Measurements from ENCODE around the gene GLIS1.

The GLIS1 gene

DNA sequence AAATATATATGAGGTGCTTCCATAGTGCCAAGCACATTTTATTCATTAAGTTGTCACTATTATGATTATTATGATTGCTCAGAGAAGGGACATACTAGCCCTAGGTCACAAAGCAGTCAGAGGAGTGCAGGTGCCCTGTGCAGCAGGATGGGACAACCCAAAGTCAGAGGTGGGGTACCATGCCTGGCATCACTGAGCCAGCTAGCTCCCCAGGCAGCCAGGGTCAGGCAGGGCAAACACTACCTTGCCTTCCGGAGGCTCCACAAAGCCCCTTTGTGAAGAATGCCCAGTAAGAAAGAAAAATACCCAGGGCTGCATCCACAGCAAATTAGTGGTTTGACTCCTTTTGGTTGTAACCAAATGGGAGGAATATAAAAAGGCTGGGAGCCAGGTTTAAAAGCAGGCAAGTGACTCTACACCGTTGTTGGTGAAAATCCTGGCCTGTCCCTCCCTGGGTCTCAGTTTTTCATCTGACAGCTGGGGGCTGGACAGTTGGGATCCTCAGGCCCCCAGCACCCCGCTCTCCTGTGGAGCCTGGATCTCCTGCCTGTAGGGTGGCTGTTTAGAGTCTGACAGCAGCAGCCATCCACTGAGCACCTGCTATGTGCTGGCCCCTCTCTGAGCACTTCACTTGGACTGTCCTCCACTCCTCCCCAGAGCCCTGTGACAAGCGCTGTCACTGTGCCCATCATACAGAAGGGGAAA is 98.8 kb downstream of the GLIS1 start:
- TF ChIP-seq EZH2 (optimal IDR thresholded peaks at IDR 0.05; ENCODE audit: low read depth, low read length) (no peak), EZH2phosphoT487 (IDR thresholded peaks at IDR 0.05; ENCODE audit: low read length) (no peak)

DNA sequence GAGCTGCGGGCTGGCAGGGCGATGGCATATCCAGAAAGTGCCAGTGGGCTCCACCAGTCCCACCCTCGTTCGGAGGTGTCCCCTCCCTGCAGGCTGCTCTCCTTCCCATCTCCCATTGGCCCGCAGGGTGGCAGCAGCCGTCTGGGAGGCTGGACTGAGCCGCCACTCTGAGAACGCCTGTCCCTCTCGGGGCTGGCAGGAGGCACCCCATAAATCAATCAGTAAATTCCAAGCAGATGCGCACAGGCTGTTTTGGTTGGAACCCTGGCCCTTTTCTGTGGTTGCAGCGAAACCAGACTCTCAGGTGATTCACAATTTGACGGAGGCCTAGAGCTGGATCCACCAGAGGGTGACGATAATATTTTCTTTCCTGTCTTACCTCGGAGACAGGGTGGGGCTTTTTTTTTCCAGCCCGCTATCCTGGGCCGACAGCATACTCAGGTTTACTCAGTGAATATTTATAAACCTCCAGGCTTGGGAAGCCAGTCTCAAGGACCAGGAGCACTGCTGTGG is 99.7 kb downstream of the GLIS1 start:
- Histone ChIP-seq H4K20me1 (ENCODE audit: insufficient read depth, low read length) (no peaks in the 10 kb centered on the region), H3K4me2 (ENCODE audit: low read depth, low read length) (peak overlapping the region; percentile 67), H3K4me3 (ENCODE audit: low read length) (peak overlapping the region; percentile 27; the same call in 1 of the 2 replicates), H3K9ac (ENCODE audit: low read length) (peak overlapping the region; percentile 23; the same call in 1 of the 2 replicates), H3K36me3 (replicated peaks; ENCODE audit: insufficient read depth, low read length) (no peaks in the 10 kb centered on the region), H3F3A (ENCODE audit: insufficient read depth, low read length) (no peaks in the 10 kb centered on the region), H3K79me2 (ENCODE audit: low read length) (no peaks in the 10 kb centered on the region), H3K9me2 (replicated peaks; ENCODE audit: insufficient read depth, low read length) (no peaks in the 10 kb centered on the region), H3K27ac (ENCODE audit: low read length) (peak overlapping the region; percentile 18; the same call in 1 of the 2 replicates), H3K27me3 (replicated peaks; ENCODE audit: insufficient read depth, low read length) (no peaks in the 10 kb centered on the region), H3K4me1 (ENCODE audit: low read length) (peaks cover 16% of the 10 kb centered on the region), H2AFZ (ENCODE audit: low read length) (peak overlapping the region; percentile 43), H3K9me3 (replicated peaks; ENCODE audit: insufficient read depth, low read length) (no peaks in the 10 kb centered on the region)
- peak; percentile 58 for DNase-seq
- TF ChIP-seq EZH2phosphoT487 (IDR thresholded peaks at IDR 0.05; ENCODE audit: low read length) (no peak), CTCF (IDR thresholded peaks at IDR 0.05; ENCODE audit: low read length) (peak; percentile 51)

More for the DNA sequence above, 98.8 kb downstream of the GLIS1 start:
- H3K4me2 ChIP-seq (ENCODE audit: low read depth, low read length), result peak overlapping the region; percentile 67; the same call in 1 of the 2 replicates
- no peaks in the 10 kb centered on the region for H3F3A ChIP-seq (ENCODE audit: insufficient read depth, low read length)
- H4K20me1 ChIP-seq (ENCODE audit: insufficient read depth, low read length), result no peaks in the 10 kb centered on the region
- H3K9me3 ChIP-seq (replicated peaks; ENCODE audit: insufficient read depth, low read length), result no peaks in the 10 kb centered on the region
- no peak for DNase-seq
- peaks cover 16% of the 10 kb centered on the region for H3K4me1 ChIP-seq (ENCODE audit: low read length)
- no peaks in the 10 kb centered on the region for H3K36me3 ChIP-seq (replicated peaks; ENCODE audit: insufficient read depth, low read length)
- H3K27me3 ChIP-seq (replicated peaks; ENCODE audit: insufficient read depth, low read length), result no peaks in the 10 kb centered on the region
- H3K9ac ChIP-seq (ENCODE audit: low read length), result no peak overlapping the region; the same call in 1 of the 2 replicates
- H2AFZ ChIP-seq (ENCODE audit: low read length), result no peak overlapping the region
- H3K9me2 ChIP-seq (replicated peaks; ENCODE audit: insufficient read depth, low read length), result no peaks in the 10 kb centered on the region
- H3K27ac ChIP-seq (ENCODE audit: low read length), result peak overlapping the region; percentile 18; the same call in 1 of the 2 replicates
- H3K4me3 ChIP-seq (ENCODE audit: low read length), result no peak overlapping the region
- no peaks in the 10 kb centered on the region for H3K79me2 ChIP-seq (ENCODE audit: low read length)

GRCh38 chr1:53638360-53639035 is 100.5 kb downstream of the GLIS1 start:
- H3K27me3 ChIP-seq (replicated peaks; ENCODE audit: insufficient read depth, low read length), result no peaks in the 10 kb centered on the region
- no peaks in the 10 kb centered on the region for H3K79me2 ChIP-seq (ENCODE audit: low read length)
- no peak overlapping the region for H3K27ac ChIP-seq (ENCODE audit: low read length)
- H2AFZ ChIP-seq (ENCODE audit: low read length), result no peak overlapping the region
- no peak overlapping the region for H3K9ac ChIP-seq (ENCODE audit: low read length)
- no peaks in the 10 kb centered on the region for H4K20me1 ChIP-seq (ENCODE audit: insufficient read depth, low read length)
- no peaks in the 10 kb centered on the region for H3F3A ChIP-seq (ENCODE audit: insufficient read depth, low read length)
- TF ChIP-seq EZH2phosphoT487 (IDR thresholded peaks at IDR 0.05; ENCODE audit: low read length) (no peak), EZH2 (optimal IDR thresholded peaks at IDR 0.05; ENCODE audit: low read depth, low read length) (no peak), CTCF (IDR thresholded peaks at IDR 0.05; ENCODE audit: low read length) (no peak)
- peaks cover 16% of the 10 kb centered on the region for H3K4me1 ChIP-seq (ENCODE audit: low read length)
- H3K4me3 ChIP-seq (ENCODE audit: low read length), result no peak overlapping the region
- DNase-seq, result no peak
- H3K36me3 ChIP-seq (replicated peaks; ENCODE audit: insufficient read depth, low read length), result no peaks in the 10 kb centered on the region
- H3K9me2 ChIP-seq (replicated peaks; ENCODE audit: insufficient read depth, low read length), result no peaks in the 10 kb centered on the region
- H3K4me2 ChIP-seq (ENCODE audit: low read depth, low read length), result peak overlapping the region; percentile 67; the same call in 1 of the 2 replicates
- H3K9me3 ChIP-seq (replicated peaks; ENCODE audit: insufficient read depth, low read length), result no peaks in the 10 kb centered on the region
